HG02938 (cell line): Measurements from ENCODE around the gene MICAL2.

Experiments
- ATAC-seq: cut with Tn5 transposase; IDR thresholded peaks from one replicate; pipeline ENCODE4 v1.9.1; 2021; ENCODE audit warnings: mild to moderate bottlenecking, moderate library complexity; ENCODE audit not compliant: unreplicated experiment

Gene MICAL2

GRCh38 chr11:12279672-12280108, 169.3 kb downstream of the MICAL2 start:
- ATAC-seq, result no peak

DNA sequence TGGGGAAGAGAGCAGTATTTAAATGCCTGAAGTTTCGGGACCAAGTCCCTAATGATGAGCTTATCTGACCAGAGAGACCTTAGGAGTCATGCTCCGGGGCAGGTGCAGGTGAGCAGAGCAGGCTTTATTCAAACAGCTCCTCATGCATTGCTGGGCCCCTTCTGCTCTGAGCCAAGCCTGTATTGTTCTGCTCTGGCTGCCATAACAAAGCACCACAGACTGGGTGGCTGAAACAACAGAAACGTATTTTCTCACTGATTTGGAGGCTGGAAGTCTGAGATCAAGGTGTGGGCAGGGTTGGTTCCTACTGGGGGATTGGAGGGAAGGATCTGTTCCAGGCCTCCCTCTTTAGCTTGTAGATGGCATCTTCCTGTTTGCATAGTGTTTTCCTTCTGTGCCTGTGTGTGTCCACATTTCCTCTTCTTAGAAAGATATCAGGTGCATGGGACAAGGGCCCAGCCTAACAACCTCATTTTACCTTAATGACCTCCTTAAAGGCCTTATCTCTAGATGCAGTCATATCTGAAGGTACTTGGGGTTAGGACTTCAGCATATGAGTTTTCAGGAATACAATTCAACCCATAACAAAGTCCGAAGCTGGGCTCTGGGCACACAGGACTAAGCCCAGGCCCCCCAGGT, 169.9 kb downstream of the MICAL2 start:
- ATAC-seq, result no peak

DNA sequence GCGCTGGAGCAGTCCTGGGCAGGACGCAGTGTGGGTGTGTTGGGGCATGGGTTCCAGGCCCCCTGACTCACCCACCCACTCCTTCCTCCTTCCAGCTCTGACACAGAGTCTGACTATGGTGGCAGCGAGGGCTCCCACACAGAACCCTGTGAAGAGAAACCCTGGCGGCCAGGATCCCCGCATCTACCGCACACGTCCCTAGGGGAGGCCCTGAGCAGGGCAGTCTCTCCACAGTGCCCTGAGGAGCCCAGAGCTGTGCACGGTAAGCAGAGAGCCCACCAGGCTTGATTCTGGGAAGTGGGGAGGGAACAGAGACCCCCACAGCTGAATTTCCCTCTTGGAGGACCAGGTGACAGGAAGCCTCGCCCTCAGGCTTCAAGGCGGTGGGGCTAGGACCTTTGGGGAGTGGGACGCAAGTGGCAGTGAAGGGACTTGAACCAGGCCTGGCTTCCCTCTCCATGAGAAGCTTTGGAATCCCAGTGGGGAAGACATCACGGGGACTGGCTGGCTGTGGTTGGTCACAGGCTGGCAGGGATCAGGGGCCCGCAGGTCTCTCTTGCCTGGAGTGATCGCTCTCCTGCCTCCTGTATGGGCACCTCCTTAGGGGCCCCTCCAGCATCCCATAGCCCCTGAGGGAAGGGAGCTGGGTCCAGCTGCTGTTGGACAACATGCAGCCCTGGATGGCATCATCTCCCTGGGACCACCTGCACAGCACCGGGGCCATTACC, 170.6 kb downstream of the MICAL2 start:
- ATAC-seq, result no peak

- no peak for ATAC-seq
Measured at GRCh38 chr11:12281571-12282478, 171.4 kb downstream of the MICAL2 start.

GRCh38 chr11:12282676-12283075, 172.3 kb downstream of the MICAL2 start:
- no peak for ATAC-seq

DNA sequence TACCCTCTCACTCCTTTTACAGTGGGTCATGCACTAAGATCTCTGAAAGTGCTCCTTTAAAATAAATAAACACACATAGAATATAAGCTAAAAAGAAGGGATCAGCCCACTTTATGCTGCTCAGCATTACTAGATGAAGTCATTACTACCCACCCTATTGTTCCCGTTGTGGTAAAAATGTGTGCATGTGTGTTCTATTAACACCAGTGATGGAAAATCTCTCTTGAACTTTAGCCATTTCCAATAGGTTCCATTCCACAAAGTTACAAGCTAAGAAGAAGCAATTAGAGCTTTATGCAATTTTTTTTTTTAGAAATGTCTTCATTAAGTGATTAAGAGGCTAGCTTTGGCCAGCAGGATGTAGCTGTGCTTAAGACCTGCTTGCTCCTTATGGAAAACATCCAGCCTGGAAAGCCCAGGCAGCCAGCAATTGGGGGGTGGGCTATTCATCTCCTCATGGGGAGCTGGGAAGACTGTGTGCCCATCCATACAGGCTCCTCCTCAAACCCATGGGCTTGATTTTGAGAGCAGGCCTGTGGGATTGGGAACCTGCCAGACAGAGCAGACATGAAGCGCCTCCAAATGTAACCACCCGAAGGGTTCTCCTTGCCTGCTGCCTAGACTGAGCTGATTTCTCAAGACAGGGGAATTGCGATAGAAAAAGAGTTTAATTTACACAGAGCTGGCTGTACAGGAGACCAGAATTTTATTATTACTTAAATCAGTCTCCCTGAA, 174.1 kb downstream of the MICAL2 start:
- no peak for ATAC-seq

GRCh38 chr11:12285106-12285505, 174.7 kb downstream of the MICAL2 start:
- no peak for ATAC-seq

DNA sequence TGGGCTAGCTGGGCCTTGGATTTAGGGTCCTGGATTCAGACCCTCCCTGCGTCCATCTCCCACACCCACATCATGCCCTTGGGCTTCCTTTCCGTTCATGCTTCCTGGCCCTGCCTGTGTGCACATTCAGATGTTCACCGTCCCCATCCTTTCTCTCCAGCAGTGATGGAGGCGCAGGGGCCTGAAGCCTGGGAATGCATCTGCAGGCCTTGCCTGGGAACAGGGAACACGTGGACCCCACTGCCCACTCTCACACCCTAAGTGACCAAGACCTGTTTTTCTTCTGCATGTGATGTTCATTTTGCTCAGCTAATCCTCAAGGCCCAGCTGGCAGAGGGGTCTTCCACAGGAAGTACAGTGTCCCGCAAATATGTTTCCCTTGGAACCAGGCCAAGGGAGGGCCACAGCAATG, 175.4 kb downstream of the MICAL2 start:
- ATAC-seq, result no peak

DNA sequence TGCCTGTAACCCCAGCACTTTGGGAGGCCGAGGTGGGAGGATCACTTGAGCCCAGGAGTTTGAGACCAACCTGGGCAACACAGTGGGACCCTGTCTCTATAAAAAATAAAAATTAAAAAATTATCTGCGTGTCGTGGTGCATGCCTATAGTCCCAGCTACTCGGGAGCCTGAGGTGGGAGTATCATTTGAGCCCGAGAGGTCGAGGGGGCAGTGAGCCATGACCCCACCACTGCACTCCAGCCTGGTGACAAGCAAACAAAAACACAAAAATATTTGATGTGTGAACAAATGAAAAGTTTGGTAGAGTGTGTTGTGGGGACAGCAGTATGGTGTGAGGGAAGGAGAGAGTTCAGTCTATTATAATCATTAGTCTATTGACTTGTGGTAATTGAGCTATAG, 176.2 kb downstream of the MICAL2 start:
- no peak for ATAC-seq

GRCh38 chr11:12287009-12287373, 176.6 kb downstream of the MICAL2 start:
- no peak for ATAC-seq

- no peak for ATAC-seq
Measured at GRCh38 chr11:12287374-12288211, 177.2 kb downstream of the MICAL2 start.

GRCh38 chr11:12288212-12288930, 178.0 kb downstream of the MICAL2 start:
- no peak for ATAC-seq

DNA sequence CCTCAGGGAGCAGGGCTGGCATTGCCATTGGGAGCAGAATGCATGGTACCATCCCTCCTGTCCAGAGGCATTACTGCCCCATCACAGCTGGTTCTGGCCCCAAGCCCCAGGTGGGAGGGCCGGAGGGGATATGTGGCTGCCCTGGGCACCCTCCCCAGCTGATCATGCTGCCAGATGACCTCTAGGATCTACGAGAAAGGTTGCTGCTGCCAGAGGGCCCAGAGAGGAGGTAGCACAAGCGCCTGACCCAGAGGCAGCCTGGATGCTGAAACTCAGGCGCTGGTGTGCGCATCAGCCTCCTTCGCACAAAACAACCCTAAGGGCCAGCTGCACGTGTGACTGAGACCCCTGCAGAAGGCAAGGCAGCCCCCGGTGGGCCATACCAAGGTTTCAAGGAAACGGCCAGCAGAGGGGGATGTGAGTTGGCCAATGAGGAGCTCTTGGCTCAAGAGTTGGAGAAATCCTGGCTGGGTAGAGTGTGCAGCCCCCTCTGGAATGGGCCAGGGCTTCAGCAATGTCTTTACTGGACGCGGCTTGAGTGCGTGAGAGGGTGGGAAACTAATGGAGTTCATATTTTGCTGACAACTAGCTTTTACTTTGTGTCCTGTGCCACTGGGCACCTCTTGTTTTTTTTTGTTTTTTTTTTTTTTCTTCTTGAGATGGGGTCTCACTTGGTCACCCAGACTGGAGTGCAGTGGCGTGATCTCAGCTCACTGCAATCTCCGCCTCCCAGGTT, 178.7 kb downstream of the MICAL2 start:
- no peak for ATAC-seq

DNA sequence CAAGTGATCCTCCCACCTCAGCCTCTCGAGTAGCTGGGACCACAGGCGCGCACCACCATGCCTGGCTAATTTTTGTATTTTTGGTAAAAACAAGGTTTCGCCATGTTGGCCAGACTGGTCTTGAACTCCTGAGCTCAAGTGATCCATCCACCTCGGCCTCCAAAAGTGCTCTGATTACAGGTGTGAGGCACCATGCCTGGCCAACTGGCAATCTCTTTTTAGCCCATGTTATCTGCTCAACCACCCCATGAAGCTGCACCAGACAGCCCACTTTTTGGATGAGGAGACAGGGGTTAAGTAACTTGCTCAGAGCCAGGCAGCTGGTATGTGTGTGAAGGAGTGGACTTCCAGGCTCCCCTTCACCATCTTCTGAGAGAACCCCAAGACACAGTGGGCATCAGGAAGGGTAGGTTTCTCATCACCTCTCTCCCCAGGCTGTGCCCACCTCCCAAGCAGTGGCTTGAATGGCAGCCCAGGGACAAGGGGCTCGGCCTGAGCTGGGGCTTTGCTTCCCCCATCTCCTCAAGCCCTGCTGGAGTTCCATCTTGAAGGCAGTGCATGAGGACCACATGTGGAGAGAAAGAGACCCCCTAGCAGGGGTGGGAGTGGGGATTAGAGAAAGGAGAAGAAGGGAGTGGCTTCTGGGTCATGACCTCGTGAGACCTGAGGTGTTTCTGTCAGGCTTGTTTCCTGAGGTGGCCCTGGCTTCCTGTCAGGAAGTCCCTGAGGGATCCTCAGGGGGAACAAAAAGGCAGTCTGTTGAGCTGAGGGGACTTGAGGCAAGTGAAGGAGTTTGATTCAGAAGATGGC, 179.5 kb downstream of the MICAL2 start:
- ATAC-seq, result no peak

- ATAC-seq, result no peak
Measured at GRCh38 chr11:12290477-12290922, 180.1 kb downstream of the MICAL2 start.

- ATAC-seq, result no peak
Measured at GRCh38 chr11:12291313-12291712, 180.9 kb downstream of the MICAL2 start.

DNA sequence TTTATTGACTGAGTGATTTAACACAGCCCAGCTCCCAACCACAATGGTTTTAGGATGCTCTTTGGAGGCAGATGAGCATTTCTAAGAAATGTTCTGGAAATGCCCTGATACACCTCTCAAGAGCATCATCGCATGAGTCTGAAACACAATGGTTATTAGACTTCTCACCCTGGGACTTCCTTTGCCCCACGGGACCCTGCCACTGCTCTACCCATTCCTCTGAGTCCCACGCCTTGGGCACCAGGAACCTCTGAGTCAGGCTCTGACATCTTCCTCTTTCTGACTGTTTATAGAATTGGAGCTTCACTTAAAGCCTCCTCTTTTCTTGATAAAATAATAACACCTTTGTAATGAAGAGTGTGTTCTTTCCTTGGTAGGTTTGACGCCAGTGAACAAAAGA, 181.4 kb downstream of the MICAL2 start:
- no peak for ATAC-seq

- ATAC-seq, result no peak
Measured at GRCh38 chr11:12292766-12293165, 182.4 kb downstream of the MICAL2 start.
